ENCODE measurements around the gene PSG6.
"Not testable (repeated sequence)": the region's sequence is repeated elsewhere in the genome, so short reads cannot be mapped to it uniquely, and the experiment has no call there.

Gene PSG6

GRCh38 chr19:42900561-42900960 lies 17.1 kb downstream of the PSG6 start:
- not testable (repeated sequence) for DNase-seq

GRCh38 chr19:42899674-42900073 lies 18.0 kb downstream of the PSG6 start:
- not testable (repeated sequence) for DNase-seq

- not testable (repeated sequence) for DNase-seq
Observed at GRCh38 chr19:42899110-42899509, 18.6 kb downstream of the PSG6 start.

- not testable (repeated sequence) for DNase-seq
Observed at GRCh38 chr19:42898656-42899055, 19.0 kb downstream of the PSG6 start.

- not testable (repeated sequence) for DNase-seq
Observed at GRCh38 chr19:42897729-42898128, 20.0 kb downstream of the PSG6 start.

- DNase-seq: not testable (repeated sequence)
Observed at GRCh38 chr19:42890446-42890845, 27.2 kb downstream of the PSG6 start.

- not testable (repeated sequence) for DNase-seq
Observed at GRCh38 chr19:42887876-42888445, 29.7 kb downstream of the PSG6 start.

- DNase-seq: not testable (repeated sequence)
Observed at GRCh38 chr19:42882730-42883129, 35.0 kb downstream of the PSG6 start.

- not testable (repeated sequence) for DNase-seq
Observed at GRCh38 chr19:42882010-42882409, 35.7 kb downstream of the PSG6 start.

- DNase-seq: not testable (repeated sequence)
Observed at GRCh38 chr19:42881279-42881678, 36.4 kb downstream of the PSG6 start.

- not testable (repeated sequence) for DNase-seq
Observed at GRCh38 chr19:42880621-42881020, 37.1 kb downstream of the PSG6 start.

GRCh38 chr19:42879613-42880012 lies 38.1 kb downstream of the PSG6 start, which contains the start of gene PSG1:
TSS of gene PSG1 (minus strand) at chr19:42879713. CDS start at chr19:42879581, 132 bp downstream.
- DNase-seq: no peak

GRCh38 chr19:42876596-42876995 lies 41.1 kb downstream of the PSG6 start:
- DNase-seq: not testable (repeated sequence)

- DNase-seq: not testable (repeated sequence)
Observed at GRCh38 chr19:42875881-42876280, 41.8 kb downstream of the PSG6 start.

GRCh38 chr19:42874901-42875813 lies 42.5 kb downstream of the PSG6 start:
- DNase-seq: not testable (repeated sequence)

GRCh38 chr19:42874136-42874535 lies 43.6 kb downstream of the PSG6 start:
- not testable (repeated sequence) for DNase-seq

GRCh38 chr19:42872608-42873007 lies 45.1 kb downstream of the PSG6 start:
- DNase-seq: no peak

- DNase-seq: no peak
Observed at GRCh38 chr19:42857544-42857867, 60.2 kb downstream of the PSG6 start.

- DNase-seq: peak; percentile 2
Observed at GRCh38 chr19:42856866-42857543, 60.7 kb downstream of the PSG6 start.

GRCh38 chr19:42854745-42855144 lies 62.9 kb downstream of the PSG6 start:
- DNase-seq: not testable (repeated sequence)

- DNase-seq: not testable (repeated sequence)
Observed at GRCh38 chr19:42853231-42853630, 64.5 kb downstream of the PSG6 start.

- DNase-seq: not testable (repeated sequence)
Observed at GRCh38 chr19:42852821-42853220, 64.9 kb downstream of the PSG6 start.
